ENCODE data around the gene ZNF77.
A peak's percentile ranks its signal among the peaks of the same experiment; 100 is the strongest.
"Not testable (repeated sequence)": the region's sequence is repeated elsewhere in the genome, so short reads cannot be mapped to it uniquely, and the experiment has no call there.

Gene ZNF77

GRCh38 chr19:2905918-2906519 lies 38.8 kb downstream of the ZNF77 start:
- Histone ChIP-seq H3K4me2 (ENCODE audit: low read length, poor library complexity, severe bottlenecking) (no peak overlapping the region), H2BK5ac (ENCODE audit: low read depth, low read length, poor library complexity, severe bottlenecking) (no peak overlapping the region), H3K4me3 (ENCODE audit: insufficient read depth in 1 of 2, low read depth in 1 of 2, low read length in 2 of 2) (no peak overlapping the region), H3K9me3 (ENCODE audit: control insufficient read depth, low read length) (no peaks in the 10 kb centered on the region), H3K23ac (ENCODE audit: low read length in 2 of 2) (no peak overlapping the region), H2AFZ (ENCODE audit: low read depth, low read length) (no peak overlapping the region), H3K27ac (ENCODE audit: low read length, poor library complexity, severe bottlenecking) (no peak overlapping the region), H3K4ac (ENCODE audit: low read depth in 1 of 2, low read length in 2 of 2) (no peak overlapping the region), H2BK120ac (ENCODE audit: low read depth, low read length) (no peak overlapping the region), H3K27me3 (ENCODE audit: control insufficient read depth in 1 of 2, insufficient read depth in 1 of 2, low read length in 2 of 2) (no peaks in the 10 kb centered on the region), H2BK12ac (ENCODE audit: low read length in 2 of 2) (no peak overlapping the region), H3K79me1 (replicated peaks; ENCODE audit: low read length, poor library complexity, severe bottlenecking) (peaks cover 36% of the 10 kb centered on the region), H3K36me3 (ENCODE audit: control insufficient read depth in 1 of 2, insufficient read depth in 2 of 2, low read depth in 1 of 2, low read length in 2 of 2) (peaks cover 0 to 5% of the 10 kb centered on the region in 2 experiments), H3K4me1 (ENCODE audit: control insufficient read depth, insufficient read depth, low read depth, low read length) (peaks cover 6% of the 10 kb centered on the region), H2BK15ac (ENCODE audit: low read depth, poor library complexity, severe bottlenecking) (no peak overlapping the region), H4K8ac (ENCODE audit: low read length) (no peak overlapping the region), H3K18ac (ENCODE audit: low read depth in 1 of 2, low read length in 2 of 2) (no peak overlapping the region), H3K14ac (ENCODE audit: low read length in 2 of 2) (no peak overlapping the region), H4K91ac (ENCODE audit: low read length) (no peak overlapping the region), H3K9ac (ENCODE audit: low read length) (no peak overlapping the region), H2AK5ac (ENCODE audit: low read length, severe bottlenecking) (no peak overlapping the region)
- DNase-seq: no peak
- 94% methylated on average over 8 of the region's 11 CpGs for WGBS

GRCh38 chr19:2903326-2903725 lies 41.4 kb downstream of the ZNF77 start:
- H2BK12ac ChIP-seq (ENCODE audit: low read length in 2 of 2); H3K9ac ChIP-seq (ENCODE audit: low read length); H3K36me3 ChIP-seq (ENCODE audit: control insufficient read depth in 1 of 2, insufficient read depth in 2 of 2, low read depth in 1 of 2, low read length in 2 of 2); H2BK5ac ChIP-seq (ENCODE audit: low read depth, low read length, poor library complexity, severe bottlenecking); H3K4ac ChIP-seq (ENCODE audit: low read depth in 1 of 2, low read length in 2 of 2); H2AK5ac ChIP-seq (ENCODE audit: low read length, severe bottlenecking); H3K4me3 ChIP-seq (ENCODE audit: insufficient read depth in 1 of 2, low read depth in 1 of 2, low read length in 2 of 2); H3K18ac ChIP-seq (ENCODE audit: low read depth in 1 of 2, low read length in 2 of 2); H3K9me3 ChIP-seq (ENCODE audit: control insufficient read depth, low read length); H3K4me1 ChIP-seq (ENCODE audit: control insufficient read depth, insufficient read depth, low read depth, low read length); H3K27me3 ChIP-seq (ENCODE audit: control insufficient read depth in 1 of 2, insufficient read depth in 1 of 2, low read length in 2 of 2); DNase-seq; H3K27ac ChIP-seq (ENCODE audit: low read length, poor library complexity, severe bottlenecking); H3K4me2 ChIP-seq (ENCODE audit: low read length, poor library complexity, severe bottlenecking); H4K8ac ChIP-seq (ENCODE audit: low read length); H3K23ac ChIP-seq (ENCODE audit: low read length in 2 of 2); H2AFZ ChIP-seq (ENCODE audit: low read depth, low read length); H2BK15ac ChIP-seq (ENCODE audit: low read depth, poor library complexity, severe bottlenecking); H2BK120ac ChIP-seq (ENCODE audit: low read depth, low read length); H3K14ac ChIP-seq (ENCODE audit: low read length in 2 of 2); H4K91ac ChIP-seq (ENCODE audit: low read length): not testable (repeated sequence)
- 94% methylated on average over 13 of the region's 13 CpGs for WGBS
- H3K79me1 ChIP-seq (replicated peaks; ENCODE audit: low read length, poor library complexity, severe bottlenecking): peaks cover 36% of the 10 kb centered on the region

GRCh38 chr19:2902590-2903218 lies 42.1 kb downstream of the ZNF77 start:
- peaks cover 9% of the 10 kb centered on the region for H3K4me1 ChIP-seq (ENCODE audit: control insufficient read depth, insufficient read depth, low read depth, low read length)
- H3K4ac ChIP-seq (ENCODE audit: low read depth in 1 of 2, low read length in 2 of 2): no peak overlapping the region
- no peak overlapping the region for H3K18ac ChIP-seq (ENCODE audit: low read depth in 1 of 2, low read length in 2 of 2)
- H3K14ac ChIP-seq (ENCODE audit: low read length in 2 of 2): no peak overlapping the region
- H2BK15ac ChIP-seq (ENCODE audit: low read depth, poor library complexity, severe bottlenecking): no peak overlapping the region
- H2BK5ac ChIP-seq (ENCODE audit: low read depth, low read length, poor library complexity, severe bottlenecking): no peak overlapping the region
- no peak overlapping the region for H4K8ac ChIP-seq (ENCODE audit: low read length)
- no peak overlapping the region for H3K4me2 ChIP-seq (ENCODE audit: low read length, poor library complexity, severe bottlenecking)
- no peak overlapping the region for H4K91ac ChIP-seq (ENCODE audit: low read length)
- H3K9me3 ChIP-seq (ENCODE audit: control insufficient read depth, low read length): no peaks in the 10 kb centered on the region
- no peak overlapping the region for H2AFZ ChIP-seq (ENCODE audit: low read depth, low read length)
- peak overlapping the region; percentile 89 for H3K9ac ChIP-seq (ENCODE audit: low read length)
- no peak overlapping the region for H3K27ac ChIP-seq (ENCODE audit: low read length, poor library complexity, severe bottlenecking)
- no peak overlapping the region for H2AK5ac ChIP-seq (ENCODE audit: low read length, severe bottlenecking)
- no peaks in the 10 kb centered on the region for H3K27me3 ChIP-seq (ENCODE audit: control insufficient read depth in 1 of 2, insufficient read depth in 1 of 2, low read length in 2 of 2)
- 91% methylated on average over 13 of the region's 13 CpGs for WGBS
- H3K23ac ChIP-seq (ENCODE audit: low read length in 2 of 2): no peak overlapping the region
- no peak overlapping the region for H2BK120ac ChIP-seq (ENCODE audit: low read depth, low read length)
- peaks cover 0 to 5% of the 10 kb centered on the region in 2 experiments for H3K36me3 ChIP-seq (ENCODE audit: control insufficient read depth in 1 of 2, insufficient read depth in 2 of 2, low read depth in 1 of 2, low read length in 2 of 2)
- no peak overlapping the region for H3K4me3 ChIP-seq (ENCODE audit: insufficient read depth in 1 of 2, low read depth in 1 of 2, low read length in 2 of 2)
- H2BK12ac ChIP-seq (ENCODE audit: low read length in 2 of 2): no peak overlapping the region
- peaks cover 34% of the 10 kb centered on the region for H3K79me1 ChIP-seq (replicated peaks; ENCODE audit: low read length, poor library complexity, severe bottlenecking)
- DNase-seq: no peak

- peak; percentile 99 for DNase-seq
- peak within 1 kb of the TSS; percentile 83 to 84 for H3K18ac ChIP-seq (ENCODE audit: low read depth in 1 of 2, low read length in 2 of 2)
- H3K9me3 ChIP-seq (ENCODE audit: control insufficient read depth, low read length): peaks cover 8% of the 10 kb centered on the region
- WGBS: under 1% methylated on average over 92 of the region's 100 CpGs
- H3K27me3 ChIP-seq (ENCODE audit: control insufficient read depth in 1 of 2, insufficient read depth in 1 of 2, low read length in 2 of 2): no peaks in the 10 kb centered on the region
- H3K4me1 ChIP-seq (ENCODE audit: control insufficient read depth, insufficient read depth, low read depth, low read length): peaks cover 9% of the 10 kb centered on the region
- no peaks in the 10 kb centered on the region for H3K36me3 ChIP-seq (ENCODE audit: control insufficient read depth in 1 of 2, insufficient read depth in 2 of 2, low read depth in 1 of 2, low read length in 2 of 2)
- peak within 1 kb of the TSS; percentile 100 for H2AFZ ChIP-seq (ENCODE audit: low read depth, low read length)
- peak within 1 kb of the TSS; percentile 13 to 49 for H3K4ac ChIP-seq (ENCODE audit: low read depth in 1 of 2, low read length in 2 of 2)
- H2BK5ac ChIP-seq (ENCODE audit: low read depth, low read length, poor library complexity, severe bottlenecking): no peak within 1 kb of the TSS
- H2BK12ac ChIP-seq (ENCODE audit: low read length in 2 of 2): peak within 1 kb of the TSS in 1 of 2 experiments; percentile 63
- H2AK5ac ChIP-seq (ENCODE audit: low read length, severe bottlenecking): no peak within 1 kb of the TSS
- peak within 1 kb of the TSS; percentile 97 for H3K4me2 ChIP-seq (ENCODE audit: low read length, poor library complexity, severe bottlenecking)
- H3K9ac ChIP-seq (ENCODE audit: low read length): peak within 1 kb of the TSS; percentile 89
- H4K8ac ChIP-seq (ENCODE audit: low read length): peak within 1 kb of the TSS; percentile 78
- H3K14ac ChIP-seq (ENCODE audit: low read length in 2 of 2): peak within 1 kb of the TSS in 1 of 2 experiments; percentile 73
- H2BK15ac ChIP-seq (ENCODE audit: low read depth, poor library complexity, severe bottlenecking): peak within 1 kb of the TSS; percentile 73
- no peak within 1 kb of the TSS for H3K27ac ChIP-seq (ENCODE audit: low read length, poor library complexity, severe bottlenecking)
- H2BK120ac ChIP-seq (ENCODE audit: low read depth, low read length): no peak within 1 kb of the TSS
- H3K4me3 ChIP-seq (ENCODE audit: insufficient read depth in 1 of 2, low read depth in 1 of 2, low read length in 2 of 2): peak within 1 kb of the TSS; percentile 88 to 91
- peak within 1 kb of the TSS in 1 of 2 experiments; percentile 93 for H3K23ac ChIP-seq (ENCODE audit: low read length in 2 of 2)
- H3K79me1 ChIP-seq (replicated peaks; ENCODE audit: low read length, poor library complexity, severe bottlenecking): peaks cover 19% of the 10 kb centered on the region
- H4K91ac ChIP-seq (ENCODE audit: low read length): peak within 1 kb of the TSS; percentile 83
These were observed 44.2 kb downstream of the ZNF77 start, which contains the start of gene ZNF57 for GRCh38 chr19:2900296-2901252. Gene ZNF57, plus strand, starts transcription at chr19:2900928. Its CDS starts 118 bp downstream, at chr19:2901046.

Data from mesenchymal stem cell (in vitro differentiated cells and primary cell).